Breast epithelium (tissue), 3 donors: ENCODE measurements around the gene FCRL6.

ENCODE experiments used
- POLR2AphosphoS5 ChIP-seq, 3 donors: sonication (generic); formaldehyde crosslinking; IDR thresholded peaks; one replicate each; pipeline ENCODE4 v1.6.1; 2017; ENCODE audit warnings: antibody characterized with exemption in 3 of 3
- TF ChIP-seq, protein P1 (sequence below), 3 donors: fragments of 450-650 bp; IDR thresholded peaks; one replicate each; pipeline ENCODE4 v1.5.1; 2016 to 2017; ENCODE audit warnings: antibody characterized with exemption in 3 of 3, mild to moderate bottlenecking in 3 of 3, moderate library complexity in 3 of 3

GRCh38 chr1:159862557-159862956 is 60.4 kb downstream of the FCRL6 start, which contains the start of gene VSIG8:
- TF ChIP-seq, protein P1, sequence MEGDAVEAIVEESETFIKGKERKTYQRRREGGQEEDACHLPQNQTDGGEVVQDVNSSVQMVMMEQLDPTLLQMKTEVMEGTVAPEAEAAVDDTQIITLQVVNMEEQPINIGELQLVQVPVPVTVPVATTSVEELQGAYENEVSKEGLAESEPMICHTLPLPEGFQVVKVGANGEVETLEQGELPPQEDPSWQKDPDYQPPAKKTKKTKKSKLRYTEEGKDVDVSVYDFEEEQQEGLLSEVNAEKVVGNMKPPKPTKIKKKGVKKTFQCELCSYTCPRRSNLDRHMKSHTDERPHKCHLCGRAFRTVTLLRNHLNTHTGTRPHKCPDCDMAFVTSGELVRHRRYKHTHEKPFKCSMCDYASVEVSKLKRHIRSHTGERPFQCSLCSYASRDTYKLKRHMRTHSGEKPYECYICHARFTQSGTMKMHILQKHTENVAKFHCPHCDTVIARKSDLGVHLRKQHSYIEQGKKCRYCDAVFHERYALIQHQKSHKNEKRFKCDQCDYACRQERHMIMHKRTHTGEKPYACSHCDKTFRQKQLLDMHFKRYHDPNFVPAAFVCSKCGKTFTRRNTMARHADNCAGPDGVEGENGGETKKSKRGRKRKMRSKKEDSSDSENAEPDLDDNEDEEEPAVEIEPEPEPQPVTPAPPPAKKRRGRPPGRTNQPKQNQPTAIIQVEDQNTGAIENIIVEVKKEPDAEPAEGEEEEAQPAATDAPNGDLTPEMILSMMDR (IDR thresholded peaks at IDR 0.05), result no peak
- TF ChIP-seq POLR2AphosphoS5 (IDR thresholded peaks at IDR 0.05), result no peak
